Neutrophil (primary cell): ENCODE data around the gene RBFOX2.
"Not testable (repeated sequence)": the region's sequence is repeated elsewhere in the genome, so short reads cannot be mapped to it uniquely, and the experiment has no call there.

Source experiments
- H3K27ac ChIP-seq: fragments of 200-600 bp; sonication (generic); 2 replicates; pipeline ENCODE4 v1.5.1; 2016; ENCODE audit warnings: mild to moderate bottlenecking, moderate library complexity
- H3K27me3 ChIP-seq: fragments of 200-600 bp; sonication (generic); 2 replicates; pipeline ENCODE4 v1.6.0; 2016; ENCODE audit warnings: mild to moderate bottlenecking
- H3K36me3 ChIP-seq: fragments of 200-600 bp; sonication (generic); 2 replicates; pipeline ENCODE4 v1.5.1; 2017
- H3K4me1 ChIP-seq, 2 experiments: fragments of 200-600 bp in 1 of 2; sonication (generic) in 1 of 2; 1 replicate in 1 of 2; 2 replicates in 1 of 2; pipeline versions ENCODE4 v1.5.1 to v1.6.1; 2013 to 2016; ENCODE audit warnings: low read depth in 1 of 2, low read length in 1 of 2, mild to moderate bottlenecking in 1 of 2, moderate library complexity in 1 of 2; ENCODE audit not compliant: control insufficient read depth in 1 of 2, insufficient read depth in 1 of 2
- H3K4me3 ChIP-seq, 2 experiments: fragments of 200-600 bp in 1 of 2; sonication (generic) in 1 of 2; 1 replicate in 1 of 2; 2 replicates in 1 of 2; pipeline ENCODE4 v1.5.1; 2013 to 2016; ENCODE audit warnings: low read depth in 1 of 2, low read length in 1 of 2, mild to moderate bottlenecking in 1 of 2, moderate library complexity in 1 of 2
- H3K9me3 ChIP-seq: fragments of 200-600 bp; sonication (generic); 2 replicates; pipeline ENCODE4 v1.5.1; 2016
- TF ChIP-seq, protein P1 (sequence below): fragments of 200-600 bp; sonication (generic); IDR thresholded peaks from 2 replicates; pipeline ENCODE4 v1.5.1; 2016; ENCODE audit warnings: antibody characterized with exemption

The RBFOX2 gene

GRCh38 chr22:36027579-36027934 lies 1.1 kb downstream of the RBFOX2 start:
- TF ChIP-seq, protein P1, sequence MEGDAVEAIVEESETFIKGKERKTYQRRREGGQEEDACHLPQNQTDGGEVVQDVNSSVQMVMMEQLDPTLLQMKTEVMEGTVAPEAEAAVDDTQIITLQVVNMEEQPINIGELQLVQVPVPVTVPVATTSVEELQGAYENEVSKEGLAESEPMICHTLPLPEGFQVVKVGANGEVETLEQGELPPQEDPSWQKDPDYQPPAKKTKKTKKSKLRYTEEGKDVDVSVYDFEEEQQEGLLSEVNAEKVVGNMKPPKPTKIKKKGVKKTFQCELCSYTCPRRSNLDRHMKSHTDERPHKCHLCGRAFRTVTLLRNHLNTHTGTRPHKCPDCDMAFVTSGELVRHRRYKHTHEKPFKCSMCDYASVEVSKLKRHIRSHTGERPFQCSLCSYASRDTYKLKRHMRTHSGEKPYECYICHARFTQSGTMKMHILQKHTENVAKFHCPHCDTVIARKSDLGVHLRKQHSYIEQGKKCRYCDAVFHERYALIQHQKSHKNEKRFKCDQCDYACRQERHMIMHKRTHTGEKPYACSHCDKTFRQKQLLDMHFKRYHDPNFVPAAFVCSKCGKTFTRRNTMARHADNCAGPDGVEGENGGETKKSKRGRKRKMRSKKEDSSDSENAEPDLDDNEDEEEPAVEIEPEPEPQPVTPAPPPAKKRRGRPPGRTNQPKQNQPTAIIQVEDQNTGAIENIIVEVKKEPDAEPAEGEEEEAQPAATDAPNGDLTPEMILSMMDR: no peak
- H3K27ac ChIP-seq: no peak overlapping the region
- no peak overlapping the region for H3K4me3 ChIP-seq
- H3K9me3 ChIP-seq: no peaks in the 10 kb centered on the region
- no peaks in the 10 kb centered on the region for H3K36me3 ChIP-seq
- H3K27me3 ChIP-seq: peaks cover 89% of the 10 kb centered on the region
- peaks cover 5 to 14% of the 10 kb centered on the region in 2 experiments for H3K4me1 ChIP-seq

- TF ChIP-seq, protein P1: no peak
- no peak overlapping the region for H3K27ac ChIP-seq
These were observed 1.9 kb downstream of the RBFOX2 start for GRCh38 chr22:36026741-36027140.

GRCh38 chr22:36022697-36023096 lies 5.9 kb downstream of the RBFOX2 start:
- Histone ChIP-seq H3K36me3 (no peaks in the 10 kb centered on the region), H3K27ac (no peak overlapping the region), H3K4me1 (no peaks in the 10 kb centered on the region), H3K9me3 (no peaks in the 10 kb centered on the region), H3K4me3 (no peak overlapping the region), H3K27me3 (peaks cover 40% of the 10 kb centered on the region)
- TF ChIP-seq, protein P1: no peak

More at GRCh38 chr22:36026741-36027140, 1.9 kb downstream of the RBFOX2 start:
- peaks cover 81% of the 10 kb centered on the region for H3K27me3 ChIP-seq
- H3K4me1 ChIP-seq: peaks cover 5 to 14% of the 10 kb centered on the region in 2 experiments
- no peaks in the 10 kb centered on the region for H3K36me3 ChIP-seq
- H3K9me3 ChIP-seq: no peaks in the 10 kb centered on the region
- H3K4me3 ChIP-seq: no peak overlapping the region

- H3K36me3 ChIP-seq: no peaks in the 10 kb centered on the region
- TF ChIP-seq, protein P1: no peak
- H3K9me3 ChIP-seq: no peaks in the 10 kb centered on the region
- H3K4me3 ChIP-seq: no peak overlapping the region
- H3K27ac ChIP-seq: no peak overlapping the region
- H3K4me1 ChIP-seq: no peaks in the 10 kb centered on the region
- H3K27me3 ChIP-seq: peaks cover 35% of the 10 kb centered on the region
These were observed 6.5 kb downstream of the RBFOX2 start for GRCh38 chr22:36022162-36022561.

GRCh38 chr22:36021606-36022153 lies 6.9 kb downstream of the RBFOX2 start:
- Histone ChIP-seq H3K27ac (no peak overlapping the region), H3K9me3 (no peaks in the 10 kb centered on the region), H3K4me1 (no peaks in the 10 kb centered on the region), H3K4me3 (no peak overlapping the region), H3K27me3 (peaks cover 30% of the 10 kb centered on the region), H3K36me3 (no peaks in the 10 kb centered on the region)
- TF ChIP-seq, protein P1: no peak

DNA sequence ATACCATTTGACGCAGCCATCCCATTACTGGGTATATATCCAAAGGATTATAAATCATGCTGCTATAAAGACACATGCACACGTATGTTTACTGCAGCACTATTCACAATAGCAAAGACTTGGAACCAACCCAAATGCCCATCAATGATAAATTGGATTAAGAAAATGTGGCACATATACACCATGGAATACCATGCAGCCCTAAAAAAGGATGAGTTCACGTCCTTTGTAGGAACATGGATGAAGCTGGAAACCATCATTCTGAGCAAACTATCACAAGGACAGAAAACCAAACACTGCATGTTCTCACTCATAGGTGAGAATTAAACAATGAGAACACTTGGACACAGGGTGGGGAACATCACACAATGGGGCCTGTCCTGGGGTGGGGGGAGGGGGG lies 7.8 kb downstream of the RBFOX2 start:
- H3K36me3 ChIP-seq, H3K4me3 ChIP-seq, H3K4me1 ChIP-seq, H3K9me3 ChIP-seq, H3K27ac ChIP-seq: not testable (repeated sequence)
- peaks cover 22% of the 10 kb centered on the region for H3K27me3 ChIP-seq
